T-helper 1 cell treated with Interleukin-12 subunit alpha and Interleukin-12 subunit beta and Interleukin-4 antibody, amounts not matched to agents 30 μg/mL and 1 μg/mL, for 36 hours (primary cell): ENCODE data around the gene GUCA2A.

ENCODE experiments used
- H3K27ac Mint-ChIP-seq: one replicate; pipeline ENCODE4 v1.8.0; 2021; ENCODE audit warnings: mild to moderate bottlenecking, mixed read lengths
- H3K27me3 Mint-ChIP-seq: one replicate; pipeline ENCODE4 v1.8.0; 2021; ENCODE audit warnings: low read depth, mixed read lengths
- H3K36me3 Mint-ChIP-seq: one replicate; pipeline ENCODE4 v1.8.0; 2021; ENCODE audit warnings: low read depth, mixed read lengths
- H3K4me1 Mint-ChIP-seq: one replicate; pipeline ENCODE4 v1.8.0; 2021; ENCODE audit warnings: low read depth, mixed read lengths
- H3K4me3 Mint-ChIP-seq: one replicate; pipeline ENCODE4 v1.8.0; 2021; ENCODE audit warnings: mild to moderate bottlenecking, moderate library complexity, mixed read lengths
- H3K9me3 Mint-ChIP-seq: one replicate; pipeline ENCODE4 v1.8.0; 2021; ENCODE audit warnings: mixed read lengths

Gene GUCA2A

DNA sequence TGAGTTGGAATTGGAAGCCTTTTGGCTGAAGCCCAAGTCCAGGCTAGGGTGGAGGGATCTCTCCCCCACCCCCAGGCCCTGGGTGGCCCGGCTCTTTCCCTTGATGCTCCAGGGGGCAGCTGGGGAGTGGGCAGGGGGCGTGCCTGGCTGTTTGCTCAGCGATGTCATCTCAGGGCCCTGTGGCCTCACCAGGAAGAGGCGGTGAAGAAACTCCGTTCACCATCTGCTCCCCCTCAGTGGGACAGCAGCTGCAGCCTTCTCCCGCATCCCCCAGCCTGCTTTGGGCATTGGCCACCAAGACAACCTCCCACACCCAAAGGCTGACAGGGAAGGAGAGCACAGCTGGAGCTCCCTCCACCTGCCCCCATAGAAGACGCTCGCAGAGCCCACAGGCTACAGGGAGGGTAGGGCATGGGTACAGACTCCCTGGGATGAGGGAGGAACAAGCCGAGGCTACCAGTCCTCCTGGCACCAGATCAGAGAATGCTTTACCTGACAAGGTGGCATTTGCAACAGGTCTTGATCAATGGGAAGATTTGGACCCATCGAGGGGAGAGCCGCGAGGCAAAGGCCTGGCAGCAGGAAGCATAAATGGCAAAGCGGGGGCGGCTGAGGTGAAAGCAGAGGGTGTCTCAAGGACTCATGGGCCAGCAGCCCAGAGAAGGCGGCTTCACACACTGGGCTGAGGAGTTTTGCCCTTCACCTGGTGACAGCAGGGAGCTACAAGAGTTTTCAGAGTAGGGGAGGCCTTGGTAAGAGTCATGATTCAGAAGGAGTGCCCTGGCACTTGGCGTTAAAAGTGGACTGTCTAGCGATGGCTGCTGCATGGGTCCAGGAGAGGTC is 6.5 kb upstream of the GUCA2A start:
- no peaks in the 10 kb centered on the region for H3K4me1 Mint-ChIP-seq
- no peaks in the 10 kb centered on the region for H3K9me3 Mint-ChIP-seq
- H3K27me3 Mint-ChIP-seq, result no peaks in the 10 kb centered on the region
- H3K4me3 Mint-ChIP-seq, result no peak overlapping the region
- H3K27ac Mint-ChIP-seq, result no peak overlapping the region
- H3K36me3 Mint-ChIP-seq, result no peaks in the 10 kb centered on the region

DNA sequence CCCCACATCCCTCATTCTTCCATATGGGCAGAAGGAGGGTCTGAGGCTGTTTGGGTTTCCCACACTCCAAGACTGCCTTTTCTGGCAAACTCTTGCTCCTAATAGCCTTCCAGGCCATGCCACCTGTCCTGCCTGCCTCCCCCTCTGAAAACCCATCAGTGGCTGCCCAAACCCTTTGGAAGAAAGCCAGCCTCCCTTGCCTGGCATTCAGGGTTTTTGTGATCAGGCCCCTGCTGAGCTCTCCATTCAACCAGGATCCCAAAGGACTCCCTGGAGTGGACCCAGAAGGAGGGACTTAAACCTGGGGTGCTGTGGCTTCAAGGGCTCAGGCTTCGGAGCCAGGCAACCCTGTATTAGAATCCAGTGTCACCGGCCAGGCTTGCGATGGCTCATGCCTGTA is 4.2 kb upstream of the GUCA2A start:
- peak overlapping the region; percentile 46 for H3K27ac Mint-ChIP-seq
- H3K9me3 Mint-ChIP-seq, result no peaks in the 10 kb centered on the region
- H3K4me1 Mint-ChIP-seq, result no peaks in the 10 kb centered on the region
- no peak overlapping the region for H3K4me3 Mint-ChIP-seq
- H3K27me3 Mint-ChIP-seq, result no peaks in the 10 kb centered on the region
- H3K36me3 Mint-ChIP-seq, result no peaks in the 10 kb centered on the region

DNA sequence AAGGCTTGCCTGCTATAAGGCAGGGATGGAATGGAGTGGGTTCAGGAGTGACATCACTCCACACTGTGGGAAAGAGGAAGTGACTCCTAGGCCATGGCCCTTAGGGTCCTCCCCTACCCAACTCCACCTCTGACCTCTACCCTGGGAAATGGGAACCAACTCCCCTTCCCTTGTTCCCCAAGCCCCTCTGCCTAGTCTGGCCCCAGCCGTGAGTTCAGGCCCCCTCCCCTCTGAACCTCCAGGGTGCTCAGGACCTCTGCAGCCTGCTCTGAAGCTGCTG is 3.8 kb upstream of the GUCA2A start:
- Mint-ChIP-seq H3K9me3 (no peaks in the 10 kb centered on the region), H3K27ac (no peak overlapping the region)

DNA sequence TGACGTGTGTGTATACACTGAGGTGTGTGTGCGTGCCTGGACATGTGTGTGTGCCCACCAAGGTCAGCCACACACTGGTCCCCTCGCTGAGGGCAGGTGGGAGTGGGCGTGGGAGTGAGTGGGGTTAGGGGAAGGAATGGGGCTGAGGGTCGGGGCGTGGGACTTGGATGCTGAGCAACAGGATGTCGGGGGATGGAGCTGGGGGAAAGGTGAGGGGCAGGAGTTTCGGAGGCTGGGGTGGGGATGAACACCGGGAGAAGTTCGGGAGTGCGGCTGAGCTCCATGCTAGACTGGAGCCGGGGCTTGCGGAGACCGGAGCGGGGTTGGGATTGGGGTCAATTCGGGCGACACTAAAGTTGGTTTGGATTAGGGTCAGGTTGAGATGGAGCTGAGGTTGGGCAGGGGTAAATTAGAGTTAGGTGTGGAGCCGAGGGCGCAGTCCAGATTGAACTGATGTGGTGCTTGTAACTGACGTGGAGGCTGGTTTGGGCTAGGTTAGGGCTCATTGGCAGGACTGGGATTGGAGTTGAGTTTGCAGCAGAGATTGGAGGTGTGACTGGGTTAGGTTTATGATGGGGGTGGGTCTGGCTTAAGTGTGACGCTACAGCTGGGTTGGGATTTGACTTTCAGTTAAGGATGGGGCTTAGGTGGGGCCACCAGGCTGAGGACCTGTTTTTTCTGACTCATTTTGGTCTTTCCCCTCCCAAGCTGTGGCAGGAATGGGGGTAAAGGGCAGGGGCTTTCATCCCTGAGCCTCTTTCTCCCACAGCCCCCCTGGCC is 3.3 kb upstream of the GUCA2A start:
- Mint-ChIP-seq H3K36me3 (no peaks in the 10 kb centered on the region), H3K27ac (no peak overlapping the region), H3K27me3 (no peaks in the 10 kb centered on the region), H3K9me3 (no peaks in the 10 kb centered on the region), H3K4me3 (no peak overlapping the region), H3K4me1 (no peaks in the 10 kb centered on the region)

More for the DNA sequence above, 3.8 kb upstream of the GUCA2A start:
- H3K36me3 Mint-ChIP-seq, result no peaks in the 10 kb centered on the region
- no peaks in the 10 kb centered on the region for H3K27me3 Mint-ChIP-seq
- no peak overlapping the region for H3K4me3 Mint-ChIP-seq
- H3K4me1 Mint-ChIP-seq, result no peaks in the 10 kb centered on the region

DNA sequence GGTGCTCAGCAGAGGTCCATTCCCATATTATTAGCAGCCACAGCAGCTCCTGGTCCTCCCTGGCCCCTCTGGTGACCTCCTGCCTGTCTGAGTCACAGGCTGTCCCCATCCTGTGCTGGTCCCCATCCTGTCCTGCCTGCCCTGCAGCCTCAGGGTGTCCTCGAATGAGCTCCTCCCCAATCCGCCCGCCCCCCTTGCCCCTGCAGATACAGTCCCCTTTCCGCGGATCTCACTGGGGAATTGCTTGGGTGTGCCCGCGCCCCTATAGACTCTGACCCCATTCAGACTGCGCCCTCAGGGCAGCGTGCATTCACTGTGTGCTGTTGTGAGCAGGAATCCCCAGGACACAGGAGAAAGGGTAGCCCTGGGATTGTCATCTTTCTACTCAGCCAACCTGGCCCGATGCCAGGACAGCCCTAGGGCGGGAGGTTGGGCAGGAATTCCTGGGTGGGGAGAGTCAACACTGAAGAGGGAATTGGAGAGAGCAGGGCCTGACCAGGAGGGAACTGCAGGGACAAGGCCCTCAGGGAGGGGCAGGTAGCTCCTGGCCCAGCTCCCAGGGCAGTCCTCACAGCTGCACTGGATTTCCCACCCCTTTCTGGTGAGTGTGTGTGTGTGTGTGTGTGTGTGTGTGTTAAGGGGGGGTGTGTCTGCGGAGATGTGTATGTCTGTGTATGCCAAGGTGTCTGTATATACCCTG is 1.1 kb upstream of the GUCA2A start:
- peaks cover 3% of the 10 kb centered on the region for H3K27me3 Mint-ChIP-seq
- peaks cover 1% of the 10 kb centered on the region for H3K4me1 Mint-ChIP-seq
- no peak overlapping the region for H3K27ac Mint-ChIP-seq
- peaks cover 15% of the 10 kb centered on the region for H3K9me3 Mint-ChIP-seq
- H3K36me3 Mint-ChIP-seq, result no peaks in the 10 kb centered on the region
- no peak overlapping the region for H3K4me3 Mint-ChIP-seq

DNA sequence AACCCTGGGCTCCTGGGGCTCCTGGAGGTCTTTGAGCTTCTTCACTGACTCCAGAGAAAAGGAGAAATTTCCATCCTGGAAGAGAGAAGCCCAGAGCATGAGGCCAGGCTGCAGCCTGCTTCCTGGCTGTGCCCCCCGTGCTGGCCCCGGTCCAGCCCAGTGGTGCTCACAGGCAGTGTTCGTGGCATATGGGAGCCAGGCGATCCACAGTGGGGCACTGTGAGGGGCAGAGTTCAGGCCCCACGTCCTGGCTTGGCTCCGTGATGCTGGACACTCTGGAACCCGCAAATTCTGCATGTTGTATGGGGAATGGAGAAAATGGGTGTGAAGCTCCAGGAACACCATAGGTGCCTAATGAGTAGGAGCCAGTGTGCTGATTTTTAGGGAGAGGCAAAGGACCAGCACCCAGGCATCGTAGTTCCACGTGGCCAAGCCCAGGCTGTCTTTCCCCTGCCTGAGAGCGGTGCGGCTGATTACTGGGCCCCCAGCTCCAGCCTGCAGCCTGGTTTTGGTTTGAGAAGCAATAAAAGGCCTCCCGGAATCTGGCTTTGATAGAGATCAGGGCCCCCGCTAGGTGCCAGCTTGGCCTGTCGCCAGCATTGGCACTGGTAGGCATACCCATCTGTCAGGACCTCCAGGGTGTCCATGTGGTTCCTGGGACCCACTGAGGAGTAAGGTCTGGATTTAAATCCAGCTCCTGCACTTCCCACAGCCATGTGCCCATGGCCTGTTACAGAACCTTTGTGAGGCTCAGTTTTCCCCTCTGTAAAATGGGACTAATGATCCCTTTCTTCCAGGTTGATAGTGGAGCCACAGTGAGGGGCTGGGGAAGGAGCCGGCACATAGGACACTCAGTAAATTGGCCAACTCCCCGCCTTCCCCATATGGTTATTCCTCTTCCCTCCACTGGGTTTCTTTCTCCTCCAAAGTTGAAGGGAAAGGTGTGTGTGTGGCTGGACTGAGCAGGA is 725 bp downstream of the GUCA2A start:
- H3K27me3 Mint-ChIP-seq, result peaks cover 5% of the 10 kb centered on the region
- H3K27ac Mint-ChIP-seq, result no peak overlapping the region
- no peak overlapping the region for H3K4me3 Mint-ChIP-seq
- peaks cover 27% of the 10 kb centered on the region for H3K9me3 Mint-ChIP-seq
- peaks cover 1% of the 10 kb centered on the region for H3K4me1 Mint-ChIP-seq
- H3K36me3 Mint-ChIP-seq, result no peaks in the 10 kb centered on the region

DNA sequence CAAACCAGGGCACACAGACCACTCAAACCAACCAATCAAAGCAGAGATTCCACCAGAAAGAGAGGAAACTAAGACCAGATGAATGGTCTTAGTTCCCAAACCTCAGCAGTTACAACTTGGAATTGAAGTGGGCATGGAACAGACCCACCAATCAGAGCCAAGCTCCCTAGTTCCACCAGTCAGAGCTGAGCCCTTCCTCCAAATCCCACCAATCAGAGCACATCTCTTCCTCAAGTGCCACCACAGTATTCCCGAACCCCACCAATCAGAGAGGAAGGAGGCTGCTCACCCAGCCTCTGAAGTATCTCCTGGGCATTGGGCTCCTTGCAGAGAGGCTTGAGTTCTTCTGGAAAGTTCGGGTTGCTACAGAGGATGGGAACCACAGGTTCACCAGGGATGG is 1.4 kb downstream of the GUCA2A start:
- peaks cover 5% of the 10 kb centered on the region for H3K27me3 Mint-ChIP-seq
- H3K4me1 Mint-ChIP-seq, result peaks cover 1% of the 10 kb centered on the region
- H3K4me3 Mint-ChIP-seq, result no peak overlapping the region
- no peaks in the 10 kb centered on the region for H3K36me3 Mint-ChIP-seq
- H3K27ac Mint-ChIP-seq, result no peak overlapping the region
- peaks cover 27% of the 10 kb centered on the region for H3K9me3 Mint-ChIP-seq

DNA sequence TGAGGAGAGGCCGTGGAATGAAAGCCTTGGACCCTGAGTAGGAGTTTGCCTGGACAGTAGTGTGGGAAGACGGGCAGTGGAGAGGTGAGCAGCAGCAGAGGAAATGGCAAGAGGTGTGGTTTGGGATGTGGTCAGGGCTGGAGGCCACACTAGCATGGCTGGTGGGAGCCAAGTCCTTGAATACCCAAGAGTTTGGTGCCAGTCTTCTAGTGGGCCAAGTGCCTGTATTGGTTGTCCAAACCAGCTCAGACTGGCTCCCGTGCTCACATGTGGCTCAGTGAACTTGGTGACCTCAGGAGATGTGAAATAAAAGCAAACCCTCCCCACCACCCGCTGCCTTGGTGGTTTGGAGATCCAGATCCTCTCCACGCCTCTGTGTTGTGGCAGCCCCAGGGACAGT is 2.4 kb downstream of the GUCA2A start:
- no peaks in the 10 kb centered on the region for H3K36me3 Mint-ChIP-seq
- peaks cover 27% of the 10 kb centered on the region for H3K9me3 Mint-ChIP-seq

DNA sequence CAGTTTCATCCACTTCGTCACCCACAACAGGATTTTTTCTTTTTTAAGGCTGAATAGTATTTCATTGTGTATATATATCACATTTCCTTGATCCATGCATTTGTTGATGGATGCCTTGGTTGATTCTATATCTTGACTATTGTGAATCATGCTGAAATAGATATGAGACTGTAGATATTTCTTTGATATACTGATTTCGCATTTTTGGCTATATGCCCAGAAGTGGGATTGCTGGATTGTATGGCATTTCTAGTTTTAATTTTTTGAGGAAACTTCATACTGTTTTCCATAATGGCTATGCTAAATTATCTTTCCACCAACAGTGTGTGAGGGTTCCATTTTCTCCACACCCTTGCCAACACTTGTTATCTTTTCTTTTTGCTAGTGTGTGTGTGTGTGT is 6.4 kb downstream of the GUCA2A start:
- peaks cover 7% of the 10 kb centered on the region for H3K4me1 Mint-ChIP-seq
- no peaks in the 10 kb centered on the region for H3K36me3 Mint-ChIP-seq
- peaks cover 5% of the 10 kb centered on the region for H3K27me3 Mint-ChIP-seq
- H3K27ac Mint-ChIP-seq, result no peak overlapping the region
- peaks cover 27% of the 10 kb centered on the region for H3K9me3 Mint-ChIP-seq
- H3K4me3 Mint-ChIP-seq, result no peak overlapping the region

More for the DNA sequence above, 2.4 kb downstream of the GUCA2A start:
- Mint-ChIP-seq H3K27ac (no peak overlapping the region), H3K4me3 (no peak overlapping the region), H3K27me3 (peaks cover 5% of the 10 kb centered on the region), H3K4me1 (peaks cover 7% of the 10 kb centered on the region)

DNA sequence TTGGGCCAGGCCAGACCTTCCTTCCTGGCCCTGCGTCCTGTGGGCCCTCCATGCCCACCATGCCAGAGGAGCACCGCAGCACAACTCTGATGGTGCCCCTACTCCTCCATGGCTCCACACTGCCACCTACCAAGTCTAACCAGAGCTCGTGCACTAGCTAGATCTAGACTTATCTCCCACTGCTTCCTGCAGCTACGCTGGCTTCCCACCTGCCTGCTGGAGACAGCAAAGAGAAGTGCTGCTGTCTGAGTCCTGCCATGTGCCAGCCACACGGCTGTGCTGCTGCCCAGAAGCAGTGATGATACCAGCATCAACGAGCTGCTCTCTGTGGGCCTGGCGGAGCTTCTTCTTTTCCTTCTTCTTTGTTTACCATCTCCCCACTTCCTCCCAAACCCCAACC is 6.9 kb downstream of the GUCA2A start:
- H3K4me1 Mint-ChIP-seq, result peaks cover 7% of the 10 kb centered on the region
- no peak overlapping the region for H3K27ac Mint-ChIP-seq
- H3K9me3 Mint-ChIP-seq, result peaks cover 27% of the 10 kb centered on the region
- no peak overlapping the region for H3K4me3 Mint-ChIP-seq
- H3K36me3 Mint-ChIP-seq, result no peaks in the 10 kb centered on the region
- peaks cover 5% of the 10 kb centered on the region for H3K27me3 Mint-ChIP-seq

DNA sequence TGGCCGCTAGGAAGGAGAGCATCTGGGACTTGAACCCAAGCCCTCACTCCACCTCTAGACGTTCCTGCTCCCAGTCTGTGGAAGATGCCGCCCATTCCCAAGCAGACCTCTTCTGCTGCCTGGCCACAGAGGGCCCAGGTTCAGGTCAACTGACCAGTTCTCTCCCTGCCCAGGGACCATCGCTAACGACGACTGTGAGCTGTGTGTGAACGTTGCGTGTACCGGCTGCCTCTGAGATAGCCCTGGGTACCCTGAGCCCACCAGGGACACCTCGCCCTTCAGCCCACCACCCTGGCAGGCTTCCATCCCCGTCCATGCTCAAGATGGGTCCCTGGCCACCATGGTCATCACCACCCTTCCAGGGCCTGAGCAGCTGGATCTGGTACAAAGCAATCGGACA is 9.2 kb downstream of the GUCA2A start:
- Mint-ChIP-seq H3K4me1 (peaks cover 6% of the 10 kb centered on the region), H3K36me3 (no peaks in the 10 kb centered on the region), H3K4me3 (no peak overlapping the region), H3K9me3 (peaks cover 9% of the 10 kb centered on the region), H3K27ac (no peak overlapping the region), H3K27me3 (no peaks in the 10 kb centered on the region)

DNA sequence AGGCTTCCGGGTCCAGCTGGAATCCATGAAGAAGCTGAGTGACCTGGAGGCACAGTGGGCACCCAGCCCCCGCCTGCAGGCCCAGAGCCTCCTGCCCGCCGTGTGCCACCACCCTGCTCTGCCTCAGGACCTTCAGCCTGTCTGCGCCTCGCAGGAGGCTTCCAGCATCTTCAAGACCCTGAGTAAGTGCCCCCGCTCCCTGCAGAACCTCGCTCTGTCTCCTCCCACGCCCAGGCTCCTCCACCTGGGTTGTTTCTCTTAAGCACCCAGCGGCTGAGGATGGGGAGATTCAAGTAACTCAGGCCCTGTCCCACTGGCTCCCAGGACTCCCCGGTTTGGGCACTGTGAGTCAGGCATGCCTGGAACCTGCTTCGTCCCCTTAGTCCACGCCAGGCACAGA is 9.9 kb downstream of the GUCA2A start:
- Mint-ChIP-seq H3K4me1 (peaks cover 6% of the 10 kb centered on the region), H3K4me3 (no peak overlapping the region), H3K36me3 (no peaks in the 10 kb centered on the region), H3K27ac (no peak overlapping the region), H3K27me3 (peaks cover 2% of the 10 kb centered on the region), H3K9me3 (peaks cover 3% of the 10 kb centered on the region)

DNA sequence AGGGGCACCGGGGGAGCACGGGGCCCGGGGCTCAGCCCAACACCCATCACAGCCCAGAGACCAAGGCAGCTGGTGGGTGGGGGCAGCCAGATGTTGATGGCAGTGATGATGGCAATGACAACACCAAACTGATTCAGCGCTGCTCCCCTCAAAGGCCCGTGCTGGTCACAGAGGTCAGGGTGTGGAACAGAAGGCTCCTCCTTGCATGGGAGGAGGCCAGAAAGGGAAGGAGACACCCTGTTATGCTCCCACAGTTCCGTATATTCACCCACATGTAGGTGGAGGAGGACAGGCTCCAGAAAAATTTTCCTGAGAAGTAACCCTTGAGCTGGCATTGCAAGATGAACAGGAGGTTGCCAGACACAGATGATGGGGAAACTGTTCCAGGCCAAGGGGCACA is 10.9 kb downstream of the GUCA2A start:
- no peaks in the 10 kb centered on the region for H3K9me3 Mint-ChIP-seq
- peaks cover 3% of the 10 kb centered on the region for H3K27me3 Mint-ChIP-seq
- H3K36me3 Mint-ChIP-seq, result no peaks in the 10 kb centered on the region
- H3K4me3 Mint-ChIP-seq, result no peak overlapping the region
- no peak overlapping the region for H3K27ac Mint-ChIP-seq
- H3K4me1 Mint-ChIP-seq, result peaks cover 6% of the 10 kb centered on the region
